Astrocyte (in vitro differentiated cells and primary cell): ENCODE results near the gene APOBEC3F. TPM values are rescaled to one million over a fixed set of nuclear protein-coding genes. Genes with fewer than 3 reads are reported as not detected.
"Not testable (repeated sequence)": the region's sequence is repeated elsewhere in the genome, so short reads cannot be mapped to it uniquely, and the experiment has no call there.

Experiments used
- DNase-seq: peaks from one replicate; pipeline ENCODE4 v3.0.0-alpha.2; 2010; ENCODE audit warnings: low read depth
- FAIRE-seq: peaks from 2 replicates; lab custom pipeline; 2011; peaks lifted over from hg19 to GRCh38; lab: Jason Lieb, UNC
- H2AFZ ChIP-seq: 2 replicates; pipeline ENCODE4 v1.6.0; 2012; ENCODE audit warnings: low read depth, low read length, inconsistent platforms
- H3K27ac ChIP-seq: 2 replicates; pipeline ENCODE4 v1.5.1; 2011; ENCODE audit warnings: low read depth, low read length, inconsistent platforms
- H3K27me3 ChIP-seq: 2 replicates; pipeline ENCODE4 v1.6.0; 2011; ENCODE audit warnings: low read length, inconsistent platforms; ENCODE audit not compliant: insufficient read depth
- H3K36me3 ChIP-seq: 2 replicates; pipeline ENCODE4 v1.5.1; 2011; ENCODE audit warnings: low read length, inconsistent platforms; ENCODE audit not compliant: insufficient read depth
- H3K4me1 ChIP-seq: 2 replicates; pipeline ENCODE4 v1.5.1; 2011; ENCODE audit warnings: low read length, inconsistent platforms; ENCODE audit not compliant: insufficient read depth
- H3K4me2 ChIP-seq: 2 replicates; pipeline ENCODE4 v1.6.0; 2012; ENCODE audit warnings: low read length, inconsistent platforms
- H3K4me3 ChIP-seq: 2 replicates; pipeline ENCODE4 v1.5.1; 2011; ENCODE audit warnings: low read depth, mild to moderate bottlenecking, low read length, inconsistent platforms; ENCODE audit not compliant: insufficient read depth
- H3K79me2 ChIP-seq: 2 replicates; pipeline ENCODE4 v1.6.0; 2012; ENCODE audit warnings: mild to moderate bottlenecking, low read length, inconsistent platforms; ENCODE audit not compliant: insufficient read depth
- H3K9ac ChIP-seq: 2 replicates; pipeline ENCODE4 v1.6.0; 2012; ENCODE audit warnings: mild to moderate bottlenecking, low read length, inconsistent platforms
- H3K9me3 ChIP-seq: 2 replicates; pipeline ENCODE4 v1.5.1; 2012; ENCODE audit warnings: low read depth, mild to moderate bottlenecking, low read length, inconsistent platforms; ENCODE audit not compliant: insufficient read depth
- H4K20me1 ChIP-seq: 2 replicates; pipeline ENCODE4 v1.6.0; 2012; ENCODE audit warnings: low read length, inconsistent platforms; ENCODE audit not compliant: insufficient read depth
- H3K27ac Mint-ChIP-seq: one replicate; pipeline ENCODE4 v1.8.0; 2021; ENCODE audit warnings: mild to moderate bottlenecking, mixed read lengths; ENCODE audit not compliant: unreplicated experiment
- H3K27me3 Mint-ChIP-seq: one replicate; pipeline ENCODE4 v1.8.0; 2021; ENCODE audit warnings: low read depth, mixed read lengths; ENCODE audit not compliant: unreplicated experiment
- H3K36me3 Mint-ChIP-seq: one replicate; pipeline ENCODE4 v1.8.0; 2021; ENCODE audit warnings: low read depth, mixed read lengths; ENCODE audit not compliant: unreplicated experiment
- H3K4me1 Mint-ChIP-seq: one replicate; pipeline ENCODE4 v1.8.0; 2021; ENCODE audit warnings: low read depth, mixed read lengths; ENCODE audit not compliant: unreplicated experiment
- H3K4me3 Mint-ChIP-seq: one replicate; pipeline ENCODE4 v1.8.0; 2021; ENCODE audit warnings: mild to moderate bottlenecking, moderate library complexity, mixed read lengths; ENCODE audit not compliant: unreplicated experiment
- H3K9me3 Mint-ChIP-seq: one replicate; pipeline ENCODE4 v1.8.0; 2021; ENCODE audit warnings: mild to moderate bottlenecking, mixed read lengths; ENCODE audit not compliant: unreplicated experiment
- CTCF ChIP-seq: IDR thresholded peaks from 2 replicates; pipeline ENCODE4 v1.5.1; 2011; ENCODE audit warnings: low read depth, mild to moderate bottlenecking, inconsistent platforms, low read length, moderate library complexity; ENCODE audit not compliant: insufficient read depth
- EZH2 ChIP-seq: IDR thresholded peaks from 2 replicates; pipeline ENCODE4 v1.6.1; 2012; ENCODE audit warnings: mild to moderate bottlenecking, low read length, inconsistent platforms; ENCODE audit not compliant: insufficient read depth
- total RNA-seq: library from RNA; stranded (reverse); gene quantifications from 2 replicates; pipeline ENCODE4 v1.2.1, GENCODE V29; 2021

APOBEC3F gene
- total RNA-seq, 1 donor from 2014 or later: 10.4 TPM

GRCh38 chr22:39078329-39078728 is 37.7 kb downstream of the APOBEC3F start:
- Histone ChIP-seq H4K20me1 (no peaks in the 10 kb centered on the region), H3K27ac (no peak overlapping the region), H3K4me1 (no peaks in the 10 kb centered on the region), H3K4me3 (no peak overlapping the region), H2AFZ (no peak overlapping the region), H3K4me2 (no peak overlapping the region), H3K79me2 (no peaks in the 10 kb centered on the region), H3K27me3 (no peaks in the 10 kb centered on the region), H3K9me3 (no peaks in the 10 kb centered on the region), H3K9ac (no peak overlapping the region), H3K36me3 (no peaks in the 10 kb centered on the region)
- FAIRE-seq (no peak), DNase-seq (no peak)
- no peaks in the 10 kb centered on the region for H3K4me1 Mint-ChIP-seq
- H3K9me3 Mint-ChIP-seq: no peaks in the 10 kb centered on the region
- H3K27ac Mint-ChIP-seq: no peak overlapping the region
- H3K4me3 Mint-ChIP-seq: no peak overlapping the region
- H3K36me3 Mint-ChIP-seq: no peaks in the 10 kb centered on the region
- H3K27me3 Mint-ChIP-seq: peaks cover 30% of the 10 kb centered on the region
- TF ChIP-seq EZH2 (no peak), CTCF (no peak)

GRCh38 chr22:39079054-39079637 is 38.5 kb downstream of the APOBEC3F start:
- H3K4me1 Mint-ChIP-seq, H3K27ac Mint-ChIP-seq, H2AFZ ChIP-seq, H3K27ac ChIP-seq, H3K4me3 Mint-ChIP-seq, H4K20me1 ChIP-seq, H3K9me3 Mint-ChIP-seq, FAIRE-seq, H3K4me1 ChIP-seq, H3K4me3 ChIP-seq, H3K36me3 Mint-ChIP-seq, H3K79me2 ChIP-seq, H3K4me2 ChIP-seq, H3K9me3 ChIP-seq, DNase-seq, H3K9ac ChIP-seq, H3K27me3 ChIP-seq, H3K36me3 ChIP-seq: not testable (repeated sequence)
- peaks cover 32% of the 10 kb centered on the region for H3K27me3 Mint-ChIP-seq

GRCh38 chr22:39080052-39080762 is 39.5 kb downstream of the APOBEC3F start:
- H3K27me3 Mint-ChIP-seq: peaks cover 29% of the 10 kb centered on the region
- Histone ChIP-seq H2AFZ (no peak overlapping the region), H3K4me3 (no peak overlapping the region), H3K36me3 (no peaks in the 10 kb centered on the region), H3K4me2 (no peak overlapping the region), H3K4me1 (no peaks in the 10 kb centered on the region), H4K20me1 (no peaks in the 10 kb centered on the region), H3K9ac (no peak overlapping the region), H3K79me2 (no peaks in the 10 kb centered on the region), H3K27me3 (no peaks in the 10 kb centered on the region), H3K9me3 (no peaks in the 10 kb centered on the region), H3K27ac (no peak overlapping the region)
- H3K9me3 Mint-ChIP-seq: no peaks in the 10 kb centered on the region
- no peaks in the 10 kb centered on the region for H3K4me1 Mint-ChIP-seq
- H3K36me3 Mint-ChIP-seq: no peaks in the 10 kb centered on the region
- no peak overlapping the region for H3K4me3 Mint-ChIP-seq
- TF ChIP-seq EZH2 (no peak), CTCF (no peak)
- no peak for FAIRE-seq
- no peak for DNase-seq
- no peak overlapping the region for H3K27ac Mint-ChIP-seq
